ENCODE measurements around the gene CC2D1A.

Gene CC2D1A

GRCh38 chr19:13942023-13942684 lies 36.2 kb downstream of the CC2D1A start:
- DNase-seq: no peak

GRCh38 chr19:13946414-13946813 lies 40.4 kb downstream of the CC2D1A start:
- DNase-seq: no peak

GRCh38 chr19:13951043-13951442 lies 45.0 kb downstream of the CC2D1A start:
- no peak for DNase-seq

- no peak for DNase-seq
Measured at GRCh38 chr19:13951799-13952153, 45.8 kb downstream of the CC2D1A start.

GRCh38 chr19:13952154-13952930 lies 46.3 kb downstream of the CC2D1A start, which contains the start of gene DCAF15:
DCAF15 (plus strand) TSS chr19:13952509; CDS start chr19:13952513, 4 bp downstream.
- peak; percentile 93 for DNase-seq

- DNase-seq: no peak
Measured at GRCh38 chr19:13952931-13953531, 47.0 kb downstream of the CC2D1A start.

- no peak for DNase-seq
Measured at GRCh38 chr19:13954185-13954584, 48.2 kb downstream of the CC2D1A start.

- no peak for DNase-seq
Measured at GRCh38 chr19:13955662-13956364, 49.8 kb downstream of the CC2D1A start.

- no peak for DNase-seq
Measured at GRCh38 chr19:13956365-13956744, 50.4 kb downstream of the CC2D1A start.

GRCh38 chr19:13957051-13957450 lies 51.0 kb downstream of the CC2D1A start:
- DNase-seq: no peak

- DNase-seq: no peak
Measured at GRCh38 chr19:13958043-13958442, 52.0 kb downstream of the CC2D1A start.

- no peak for DNase-seq
Measured at GRCh38 chr19:13959141-13959961, 53.4 kb downstream of the CC2D1A start.

GRCh38 chr19:13959962-13960862 lies 54.2 kb downstream of the CC2D1A start:
- DNase-seq: no peak

- DNase-seq: no peak
Measured at GRCh38 chr19:13960863-13961784, 55.1 kb downstream of the CC2D1A start.

- DNase-seq: no peak
Measured at GRCh38 chr19:13961826-13962698, 56.1 kb downstream of the CC2D1A start.

- DNase-seq: no peak
Measured at GRCh38 chr19:13962699-13963602, 57.0 kb downstream of the CC2D1A start.

GRCh38 chr19:13963603-13964105 lies 57.7 kb downstream of the CC2D1A start:
- DNase-seq: no peak

- DNase-seq: no peak
Measured at GRCh38 chr19:13964776-13965175, 58.8 kb downstream of the CC2D1A start.

All from NCI-H2029 treated with DMSO at 0.1 percent for 48 hours (cell line).